D721Med (cell line): ENCODE data around the gene CEP170B.

ENCODE experiments used
- DNase-seq: peaks from one replicate; pipeline ENCODE4 v3.0.0; 2011; ENCODE audit warnings: low spot score; ENCODE audit not compliant: insufficient read length
- FAIRE-seq: peaks from 2 replicates; lab custom pipeline; 2011; peaks lifted over from hg19 to GRCh38; lab: Jason Lieb, UNC
- TF ChIP-seq, protein P1 (sequence below): IDR thresholded peaks from 2 replicates; pipeline ENCODE4 v1.5.1; 2012; ENCODE audit warnings: mild to moderate bottlenecking, control low read depth; ENCODE audit not compliant: insufficient read depth; ENCODE audit errors: missing control alignments

Gene CEP170B

DNA sequence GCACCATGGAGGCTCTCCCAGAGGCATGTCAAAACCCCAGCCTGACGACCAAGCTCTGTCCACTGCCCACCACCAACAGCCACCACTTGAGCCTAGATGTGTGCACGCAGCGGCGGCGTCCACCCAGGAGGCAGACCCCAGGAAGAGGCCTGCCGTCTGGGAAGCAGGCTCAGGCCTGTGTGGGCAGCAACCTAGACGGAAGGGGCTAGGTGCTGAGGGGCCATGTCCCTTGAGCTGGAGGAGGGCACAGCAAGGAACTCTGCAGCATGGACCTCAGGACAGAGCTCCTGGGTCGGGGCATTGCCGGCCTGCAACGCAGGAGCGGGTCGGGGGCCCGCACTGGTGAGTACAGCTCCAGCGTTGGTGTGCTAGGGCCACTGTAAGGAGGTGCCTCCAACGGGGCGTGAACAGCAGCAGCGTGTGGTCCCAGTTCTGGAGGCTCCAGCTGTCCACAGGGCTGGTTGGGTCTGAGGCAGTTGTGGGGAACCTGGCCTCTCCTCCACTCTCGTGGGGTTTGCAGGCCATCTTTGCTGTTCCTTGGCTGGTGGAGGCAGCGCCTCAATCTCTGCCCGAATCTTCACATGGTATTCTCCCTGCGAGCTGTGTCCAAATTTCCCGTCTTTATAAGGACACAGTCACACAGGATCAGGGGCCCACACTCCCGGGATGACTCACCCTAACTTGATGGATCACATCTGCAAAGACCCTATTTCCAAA is 43.7 kb upstream of the CEP170B start:
- no peak for FAIRE-seq
- TF ChIP-seq, protein P1, sequence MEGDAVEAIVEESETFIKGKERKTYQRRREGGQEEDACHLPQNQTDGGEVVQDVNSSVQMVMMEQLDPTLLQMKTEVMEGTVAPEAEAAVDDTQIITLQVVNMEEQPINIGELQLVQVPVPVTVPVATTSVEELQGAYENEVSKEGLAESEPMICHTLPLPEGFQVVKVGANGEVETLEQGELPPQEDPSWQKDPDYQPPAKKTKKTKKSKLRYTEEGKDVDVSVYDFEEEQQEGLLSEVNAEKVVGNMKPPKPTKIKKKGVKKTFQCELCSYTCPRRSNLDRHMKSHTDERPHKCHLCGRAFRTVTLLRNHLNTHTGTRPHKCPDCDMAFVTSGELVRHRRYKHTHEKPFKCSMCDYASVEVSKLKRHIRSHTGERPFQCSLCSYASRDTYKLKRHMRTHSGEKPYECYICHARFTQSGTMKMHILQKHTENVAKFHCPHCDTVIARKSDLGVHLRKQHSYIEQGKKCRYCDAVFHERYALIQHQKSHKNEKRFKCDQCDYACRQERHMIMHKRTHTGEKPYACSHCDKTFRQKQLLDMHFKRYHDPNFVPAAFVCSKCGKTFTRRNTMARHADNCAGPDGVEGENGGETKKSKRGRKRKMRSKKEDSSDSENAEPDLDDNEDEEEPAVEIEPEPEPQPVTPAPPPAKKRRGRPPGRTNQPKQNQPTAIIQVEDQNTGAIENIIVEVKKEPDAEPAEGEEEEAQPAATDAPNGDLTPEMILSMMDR, result no peak

DNA sequence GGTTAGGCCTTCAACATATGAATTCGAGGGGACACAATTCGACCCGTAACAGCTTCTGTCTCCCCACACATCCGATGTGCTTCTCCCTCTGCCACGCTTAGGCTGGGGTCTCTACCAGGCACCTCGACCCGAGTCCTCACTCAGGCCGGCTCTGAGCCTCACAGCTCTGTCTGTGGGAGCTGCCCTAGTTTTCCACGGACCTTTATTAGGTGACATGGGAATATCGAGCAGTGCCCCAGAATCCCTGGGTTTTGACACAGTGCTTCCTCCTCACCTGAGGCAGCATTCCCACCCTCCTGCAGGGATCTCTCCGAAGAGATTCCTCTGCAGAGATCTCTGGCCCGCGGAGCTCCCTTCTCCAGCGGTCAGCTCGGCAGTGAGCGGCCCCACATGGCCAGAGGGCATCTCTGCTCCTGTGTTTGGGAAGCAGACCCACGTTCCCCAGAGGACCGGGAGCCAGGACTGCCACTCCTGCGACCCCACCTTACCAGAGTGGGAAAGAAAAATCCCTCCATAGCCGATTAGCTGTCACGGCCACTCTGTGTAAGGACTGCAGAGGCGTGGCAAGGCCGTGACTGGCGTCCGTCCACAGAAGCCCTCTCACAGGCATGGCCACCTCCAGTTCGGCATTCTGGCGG is 43.0 kb upstream of the CEP170B start:
- FAIRE-seq (no peak), DNase-seq (no peak)
- TF ChIP-seq, protein P1, result no peak

More for the DNA sequence above, 43.7 kb upstream of the CEP170B start:
- DNase-seq, result no peak

DNA sequence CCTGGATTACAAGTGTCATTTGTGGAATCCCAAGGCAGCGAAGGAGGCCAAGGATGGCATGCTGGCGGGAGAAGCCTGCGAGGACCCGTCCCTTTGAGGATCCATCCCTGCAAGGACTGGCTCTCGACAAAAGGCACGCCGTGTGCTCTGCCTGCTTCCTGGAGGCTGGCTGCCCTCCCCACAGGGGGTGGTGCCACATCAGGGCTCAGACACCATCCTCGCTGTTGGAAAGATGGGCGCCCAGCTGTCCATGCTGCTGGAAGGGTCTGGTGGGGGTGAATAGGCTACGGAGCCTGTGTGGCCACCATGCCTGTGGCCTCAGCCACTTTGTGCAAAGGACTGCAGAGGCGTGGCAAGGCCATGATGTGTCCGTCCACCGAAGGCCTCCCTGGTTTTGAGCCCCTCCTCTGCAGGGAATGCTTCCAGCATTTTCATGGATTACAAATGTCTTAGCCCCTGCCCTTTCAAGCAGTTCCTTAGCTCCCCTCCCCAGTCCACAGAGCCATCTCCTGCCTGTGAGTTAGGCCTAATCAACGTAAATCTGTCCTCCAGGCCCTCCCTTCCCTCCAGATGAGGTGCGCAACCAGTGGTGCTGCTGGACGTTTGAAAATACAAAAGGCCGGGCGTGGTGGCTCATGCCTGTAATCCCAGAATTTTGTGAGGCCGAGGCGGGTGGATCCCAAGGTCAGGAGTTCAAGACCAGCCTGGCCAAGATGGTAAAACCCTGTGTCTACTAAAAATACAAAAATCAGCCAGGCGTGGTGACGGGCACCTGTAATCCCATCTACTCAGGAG is 42.0 kb upstream of the CEP170B start:
- no peak for FAIRE-seq
- DNase-seq, result no peak

DNA sequence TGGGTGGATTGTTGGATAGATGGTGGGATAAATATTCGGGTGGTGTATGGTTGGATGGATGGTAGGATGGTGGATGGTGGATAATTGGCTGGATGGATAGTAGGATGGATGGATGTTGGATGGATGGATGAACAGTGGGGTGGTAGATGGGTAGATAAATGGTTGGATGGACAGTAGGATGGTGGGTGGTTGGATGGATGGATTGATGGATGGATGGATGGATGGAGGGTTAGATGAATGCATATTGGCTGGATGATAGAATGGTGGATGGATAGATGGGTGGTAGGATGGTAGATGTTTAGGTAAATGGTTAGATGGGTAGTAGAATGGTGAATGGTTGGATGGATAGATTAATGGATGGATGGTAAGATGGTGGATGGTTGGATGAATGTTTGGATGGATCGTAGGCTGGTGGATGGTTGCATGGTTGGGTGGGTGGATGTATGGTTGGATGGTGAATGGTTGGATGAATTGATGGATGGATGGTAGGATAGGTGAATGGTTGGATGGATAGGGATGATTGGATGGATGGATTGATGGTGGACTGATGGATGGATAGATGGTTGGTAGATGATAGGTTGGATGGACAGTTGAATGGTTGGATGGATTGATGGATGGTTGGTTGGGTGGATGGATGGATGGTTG is 40.6 kb upstream of the CEP170B start:
- no peak for DNase-seq
- TF ChIP-seq, protein P1, result no peak
- FAIRE-seq, result no peak

More for the DNA sequence above, 42.0 kb upstream of the CEP170B start:
- TF ChIP-seq, protein P1, result no peak

DNA sequence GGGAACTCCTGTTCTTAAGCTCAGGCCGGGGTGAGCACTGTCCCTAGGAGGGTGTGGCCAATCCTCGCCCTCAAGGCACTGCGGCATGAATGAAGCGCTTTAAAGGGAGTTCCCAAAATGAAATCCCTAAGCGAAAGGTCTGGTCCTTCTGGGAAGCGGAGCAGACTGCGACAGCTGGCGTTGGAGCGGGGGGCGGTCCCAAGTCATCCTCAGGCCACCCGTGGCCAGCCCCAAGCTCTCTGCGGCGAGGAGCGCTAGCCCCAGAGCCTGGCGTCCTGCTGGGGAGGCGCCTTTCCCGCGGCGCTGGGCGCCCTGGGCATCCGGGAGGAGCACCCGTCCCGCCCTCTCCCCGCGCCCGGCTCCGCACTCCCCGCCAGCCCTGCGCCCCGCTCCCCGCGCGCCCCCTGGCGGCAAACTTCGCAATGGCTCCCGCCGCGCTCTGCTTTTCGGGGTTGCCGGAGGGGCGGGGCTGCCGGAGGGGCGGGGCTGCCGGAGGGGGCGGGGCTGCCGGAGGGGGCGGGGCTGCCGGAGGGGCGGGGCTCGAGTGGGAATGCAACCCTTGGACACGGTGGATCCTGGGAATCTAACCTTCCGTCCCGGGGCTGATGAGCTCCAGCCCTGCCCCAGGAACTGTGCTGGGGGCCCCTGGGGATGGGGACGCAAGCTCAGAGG is 38.7 kb upstream of the CEP170B start:
- TF ChIP-seq, protein P1, result peak; percentile 51
- FAIRE-seq (no peak), DNase-seq (peak; percentile 93)

DNA sequence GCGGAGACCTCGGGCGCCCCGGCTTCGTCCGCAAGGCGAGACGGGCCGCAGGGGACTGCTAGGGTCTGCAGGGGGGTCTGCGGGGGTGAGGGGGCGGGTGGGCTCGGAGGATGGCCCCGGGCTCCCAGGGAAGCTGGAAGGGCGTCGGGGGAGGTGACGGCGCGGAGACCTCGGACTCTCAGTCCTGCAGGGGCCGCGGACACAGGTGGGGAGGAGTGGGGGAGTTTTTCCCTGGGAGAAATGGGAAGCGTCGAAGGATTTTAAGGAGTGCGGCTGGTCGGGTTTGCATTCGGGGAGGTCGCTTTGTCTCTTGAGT is 38.2 kb upstream of the CEP170B start:
- FAIRE-seq, result no peak
- no peak for DNase-seq
- TF ChIP-seq, protein P1, result no peak
